ENCODE results near the gene USH1C. TPM values are rescaled to one million over a fixed set of nuclear protein-coding genes. Genes with fewer than 3 reads are reported as not detected.

Gene USH1C
- total RNA-seq, 4 donors from 2014 or later: 0.29 to 3.2 TPM; not detected in 2

DNA sequence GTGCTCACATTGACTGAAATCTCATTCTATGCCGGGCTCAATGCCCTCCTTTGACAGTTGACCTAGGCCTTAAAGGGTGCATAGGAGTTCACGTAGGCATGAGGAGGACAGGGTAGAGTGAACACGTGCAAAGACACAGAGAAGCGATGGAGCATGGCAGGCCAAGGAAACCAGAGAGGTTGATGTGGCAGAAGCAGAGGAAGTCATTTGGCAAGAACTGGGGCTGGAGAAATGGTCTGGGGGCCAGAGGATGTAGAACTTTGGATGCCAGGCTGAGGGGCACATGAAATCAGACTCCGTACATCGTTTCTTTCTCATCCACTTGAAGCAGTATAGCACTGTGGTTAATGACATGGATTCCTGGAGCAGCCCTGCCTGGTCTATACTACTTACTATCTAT is 54.0 kb downstream of the USH1C start:
- DNase-seq (ENCODE audit: low spot score in 2 of 2): no peak
- WGBS, 2 donors: 84 to 87% methylated on average over 6 of the region's 6 CpGs
- no peak overlapping the region for H3K4me3 ChIP-seq (ENCODE audit: low read depth, poor library complexity, severe bottlenecking)
- TF ChIP-seq, protein P1, sequence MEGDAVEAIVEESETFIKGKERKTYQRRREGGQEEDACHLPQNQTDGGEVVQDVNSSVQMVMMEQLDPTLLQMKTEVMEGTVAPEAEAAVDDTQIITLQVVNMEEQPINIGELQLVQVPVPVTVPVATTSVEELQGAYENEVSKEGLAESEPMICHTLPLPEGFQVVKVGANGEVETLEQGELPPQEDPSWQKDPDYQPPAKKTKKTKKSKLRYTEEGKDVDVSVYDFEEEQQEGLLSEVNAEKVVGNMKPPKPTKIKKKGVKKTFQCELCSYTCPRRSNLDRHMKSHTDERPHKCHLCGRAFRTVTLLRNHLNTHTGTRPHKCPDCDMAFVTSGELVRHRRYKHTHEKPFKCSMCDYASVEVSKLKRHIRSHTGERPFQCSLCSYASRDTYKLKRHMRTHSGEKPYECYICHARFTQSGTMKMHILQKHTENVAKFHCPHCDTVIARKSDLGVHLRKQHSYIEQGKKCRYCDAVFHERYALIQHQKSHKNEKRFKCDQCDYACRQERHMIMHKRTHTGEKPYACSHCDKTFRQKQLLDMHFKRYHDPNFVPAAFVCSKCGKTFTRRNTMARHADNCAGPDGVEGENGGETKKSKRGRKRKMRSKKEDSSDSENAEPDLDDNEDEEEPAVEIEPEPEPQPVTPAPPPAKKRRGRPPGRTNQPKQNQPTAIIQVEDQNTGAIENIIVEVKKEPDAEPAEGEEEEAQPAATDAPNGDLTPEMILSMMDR (IDR thresholded peaks at IDR 0.05): no peak
- no peak for TF ChIP-seq POLR2A (IDR thresholded peaks at IDR 0.05)
- intact Hi-C loops (cut with DNase I; ENCODE audit: low total_unique reads): no loop called here

DNA sequence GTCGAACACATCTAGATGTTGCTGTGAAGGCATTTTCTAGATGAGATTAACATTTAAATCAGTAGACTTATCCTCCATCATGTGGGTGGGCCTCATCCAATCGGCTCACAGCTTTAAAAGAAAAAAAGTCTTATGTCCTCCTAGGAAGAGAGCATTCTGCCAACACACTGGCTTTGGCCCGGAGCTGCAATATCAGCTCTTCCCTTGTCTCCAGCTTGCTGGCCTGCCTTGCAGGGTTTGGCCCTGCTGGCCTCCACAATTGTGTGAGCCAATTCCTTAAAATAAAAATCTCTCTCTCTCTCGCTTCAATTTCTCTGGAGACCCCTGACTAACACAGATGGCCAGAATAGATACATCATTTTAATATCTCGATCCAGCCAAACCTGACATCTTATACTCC is 54.5 kb downstream of the USH1C start:
- DNase-seq (ENCODE audit: low spot score in 2 of 2): no peak
- H3K4me3 ChIP-seq (ENCODE audit: low read depth, poor library complexity, severe bottlenecking): no peak overlapping the region
- intact Hi-C loops (cut with DNase I; ENCODE audit: low total_unique reads): no loop called here
- no peak for TF ChIP-seq POLR2A (IDR thresholded peaks at IDR 0.05)
- TF ChIP-seq, protein P1 (IDR thresholded peaks at IDR 0.05): no peak
- WGBS, 2 donors: 63 to 68% methylated on average over 5 of the region's 5 CpGs

DNA sequence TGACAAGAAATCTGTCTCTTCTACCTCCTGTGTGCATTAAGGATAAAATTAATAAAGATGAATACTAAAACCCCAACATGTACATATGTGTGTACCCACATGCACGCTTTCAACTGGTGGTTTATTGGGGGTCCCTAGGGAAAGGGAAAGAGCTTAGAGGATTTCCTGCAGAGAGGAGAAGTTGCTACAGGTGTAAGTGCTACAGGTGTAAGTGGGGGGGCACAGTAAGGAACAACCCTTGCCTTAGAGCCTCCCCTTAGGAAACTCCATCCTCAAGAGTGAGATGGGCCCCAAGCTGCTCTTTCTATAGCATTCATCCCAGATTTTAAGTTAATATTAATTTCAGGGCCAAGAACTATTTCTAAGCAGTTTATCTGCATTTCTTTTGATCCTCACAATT is 55.7 kb downstream of the USH1C start:
- no peak for DNase-seq (ENCODE audit: low spot score in 2 of 2)
- intact Hi-C loops (cut with DNase I; ENCODE audit: low total_unique reads): no loop called here
- TF ChIP-seq, protein P1 (IDR thresholded peaks at IDR 0.05): no peak
- no peak for TF ChIP-seq POLR2A (IDR thresholded peaks at IDR 0.05)
- 83 to 89% methylated on average over 1 of the region's 1 CpG for WGBS, 2 donors
- no peak overlapping the region for H3K4me3 ChIP-seq (ENCODE audit: low read depth, poor library complexity, severe bottlenecking)

DNA sequence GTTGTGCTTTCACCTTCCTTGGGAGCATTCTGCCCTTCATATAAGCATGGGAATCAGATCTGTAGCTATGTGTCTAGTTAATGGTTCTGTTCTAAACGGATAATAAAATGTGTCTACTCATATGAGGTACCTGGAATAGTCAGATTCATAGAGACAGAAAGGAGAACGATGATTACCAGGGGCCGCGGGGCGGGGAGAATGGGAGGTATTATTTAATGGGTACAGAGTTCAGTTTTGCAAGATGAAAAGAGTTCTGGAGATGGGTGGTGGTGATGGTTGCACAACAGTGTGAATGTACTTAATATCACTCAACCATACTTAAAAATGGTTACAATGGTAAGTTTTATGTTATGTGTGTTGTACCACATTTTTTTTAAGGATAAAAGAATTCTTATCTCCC is 57.6 kb downstream of the USH1C start:
- intact Hi-C loops (cut with DNase I; ENCODE audit: low total_unique reads): no loop called here
- H3K4me3 ChIP-seq (ENCODE audit: low read depth, poor library complexity, severe bottlenecking): no peak overlapping the region
- TF ChIP-seq, protein P1 (IDR thresholded peaks at IDR 0.05): no peak
- no peak for DNase-seq (ENCODE audit: low spot score in 2 of 2)
- 85 to 92% methylated on average over 5 of the region's 5 CpGs for WGBS, 2 donors

DNA sequence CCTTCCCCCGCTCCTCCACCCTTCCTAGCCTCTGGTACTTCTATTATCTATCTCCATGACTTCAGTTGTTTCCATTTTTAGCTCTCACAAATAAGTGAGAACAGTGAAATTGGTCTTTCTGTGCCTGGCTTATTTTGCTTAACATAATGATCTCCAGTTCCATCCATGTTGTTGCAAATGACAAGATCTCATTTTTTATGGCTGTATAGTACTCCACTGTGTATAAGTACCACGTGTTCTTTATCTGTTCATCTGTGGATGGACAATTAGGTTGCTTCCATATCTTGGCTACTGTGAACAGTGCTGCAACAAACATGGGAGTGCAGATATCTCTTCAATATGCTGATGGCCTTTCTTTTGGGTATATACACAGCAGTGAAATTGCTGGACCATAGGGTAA is 60.7 kb downstream of the USH1C start:
- intact Hi-C loops (cut with DNase I; ENCODE audit: low total_unique reads): no loop called here
- no peak for DNase-seq (ENCODE audit: low spot score in 2 of 2)
- no peak overlapping the region for H3K4me3 ChIP-seq (ENCODE audit: low read depth, poor library complexity, severe bottlenecking)
- WGBS, 2 donors: 74 to 75% methylated on average over 2 of the region's 2 CpGs
- TF ChIP-seq, protein P1 (IDR thresholded peaks at IDR 0.05): no peak
- TF ChIP-seq POLR2A (IDR thresholded peaks at IDR 0.05): no peak

DNA sequence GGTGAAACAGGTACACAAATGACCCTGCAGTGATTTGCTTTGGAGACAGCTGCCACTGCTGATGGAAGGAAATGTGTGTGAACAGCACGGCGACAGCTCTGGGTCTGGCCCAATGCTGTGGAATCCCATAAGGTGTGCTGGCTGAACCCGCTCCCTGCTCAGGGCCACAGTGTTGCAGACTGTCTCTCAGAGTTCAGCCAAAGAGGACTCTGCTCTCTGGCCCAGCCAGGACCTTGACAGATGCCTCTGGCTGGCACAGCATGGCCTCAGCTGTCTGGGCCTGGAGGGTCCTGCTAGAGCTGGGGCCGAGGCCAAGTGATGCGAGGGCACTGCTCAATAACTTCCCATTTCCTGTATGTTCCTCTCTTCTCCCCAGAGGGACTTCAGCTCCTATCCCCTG is 62.3 kb downstream of the USH1C start:
- WGBS, 2 donors: 87 to 88% methylated on average over 4 of the region's 5 CpGs
- no peak overlapping the region for H3K4me3 ChIP-seq (ENCODE audit: low read depth, poor library complexity, severe bottlenecking)
- DNase-seq (ENCODE audit: low spot score in 2 of 2): no peak
- intact Hi-C loops (cut with DNase I; ENCODE audit: low total_unique reads): no loop called here
- no peak for TF ChIP-seq POLR2A (IDR thresholded peaks at IDR 0.05)
- TF ChIP-seq, protein P1 (IDR thresholded peaks at IDR 0.05): no peak
